ENCODE measurements around the gene MUCL1.

MUCL1 gene

GRCh38 chr12:54853933-54854538, at the start of gene MUCL1:
Gene MUCL1, plus strand, starts transcription at chr12:54854516. Its CDS starts 67 bp downstream, at chr12:54854583.
- Histone ChIP-seq H3K4me3 (ENCODE audit: low read depth in 1 of 2, low read length in 2 of 2) (no peak within 1 kb of the TSS), H3K4me1 (ENCODE audit: control insufficient read depth in 1 of 2, insufficient read depth in 2 of 2, low read length in 2 of 2) (no peaks in the 10 kb centered on the region), H3K9me3 (ENCODE audit: control insufficient read depth in 1 of 2, low read length in 2 of 2) (no peaks in the 10 kb centered on the region), H3K27ac (ENCODE audit: low read length) (no peak within 1 kb of the TSS), H3K27me3 (ENCODE audit: low read depth, low read length) (no peaks in the 10 kb centered on the region), H3K36me3 (ENCODE audit: control insufficient read depth in 1 of 2, insufficient read depth in 2 of 2, low read length in 2 of 2) (no peaks in the 10 kb centered on the region)

- peaks cover 0 to 12% of the 10 kb centered on the region in 2 donors for H3K9me3 ChIP-seq (ENCODE audit: control insufficient read depth in 1 of 2, low read length in 2 of 2)
- H3K4me3 ChIP-seq (ENCODE audit: low read depth in 1 of 2, low read length in 2 of 2) = no peak overlapping the region
- H3K27me3 ChIP-seq (ENCODE audit: low read depth, low read length) = no peaks in the 10 kb centered on the region
- H3K4me1 ChIP-seq (ENCODE audit: control insufficient read depth in 1 of 2, insufficient read depth in 2 of 2, low read length in 2 of 2) = no peaks in the 10 kb centered on the region
- H3K27ac ChIP-seq (ENCODE audit: low read length) = no peak overlapping the region
- H3K36me3 ChIP-seq (ENCODE audit: control insufficient read depth in 1 of 2, insufficient read depth in 2 of 2, low read length in 2 of 2) = no peaks in the 10 kb centered on the region
Measured at GRCh38 chr12:54821676-54822075, 32.6 kb upstream of the MUCL1 start.

DNA sequence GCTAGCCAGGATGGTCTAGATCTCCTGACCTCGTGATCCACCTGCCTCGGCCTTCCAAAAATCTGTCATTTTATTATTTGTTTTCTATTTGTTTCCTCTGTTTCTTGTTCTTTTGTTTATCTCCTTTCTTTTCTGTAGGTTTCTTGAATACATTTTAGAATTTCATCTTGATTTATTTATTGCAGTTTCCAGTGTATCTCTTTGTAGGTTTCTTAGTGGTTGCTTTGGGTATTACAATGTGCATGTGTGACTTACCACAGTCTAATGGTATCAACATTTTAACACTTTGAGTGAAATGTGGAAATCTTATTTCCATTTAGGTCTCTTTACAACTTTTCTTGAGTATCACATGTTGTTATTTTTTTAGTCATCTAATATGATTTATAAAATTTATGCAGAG, 29.9 kb upstream of the MUCL1 start:
- Histone ChIP-seq H3K4me3 (ENCODE audit: low read depth in 1 of 2, low read length in 2 of 2) (no peak overlapping the region), H3K4me1 (ENCODE audit: control insufficient read depth in 1 of 2, insufficient read depth in 2 of 2, low read length in 2 of 2) (no peaks in the 10 kb centered on the region), H3K27me3 (ENCODE audit: low read depth, low read length) (no peaks in the 10 kb centered on the region), H3K9me3 (ENCODE audit: control insufficient read depth in 1 of 2, low read length in 2 of 2) (peaks cover 0 to 9% of the 10 kb centered on the region in 2 donors), H3K36me3 (ENCODE audit: control insufficient read depth in 1 of 2, insufficient read depth in 2 of 2, low read length in 2 of 2) (no peaks in the 10 kb centered on the region), H3K27ac (ENCODE audit: low read length) (no peak overlapping the region)

- Histone ChIP-seq H3K4me3 (ENCODE audit: low read depth in 1 of 2, low read length in 2 of 2) (no peak overlapping the region), H3K27ac (ENCODE audit: low read length) (no peak overlapping the region), H3K27me3 (ENCODE audit: low read depth, low read length) (no peaks in the 10 kb centered on the region), H3K9me3 (ENCODE audit: control insufficient read depth in 1 of 2, low read length in 2 of 2) (no peaks in the 10 kb centered on the region), H3K36me3 (ENCODE audit: control insufficient read depth in 1 of 2, insufficient read depth in 2 of 2, low read length in 2 of 2) (no peaks in the 10 kb centered on the region), H3K4me1 (ENCODE audit: control insufficient read depth in 1 of 2, insufficient read depth in 2 of 2, low read length in 2 of 2) (no peaks in the 10 kb centered on the region)
Measured at GRCh38 chr12:54829511-54829910, 24.8 kb upstream of the MUCL1 start.

- no peak overlapping the region for H3K4me3 ChIP-seq (ENCODE audit: low read depth in 1 of 2, low read length in 2 of 2)
- H3K27ac ChIP-seq (ENCODE audit: low read length) = no peak overlapping the region
Measured at GRCh38 chr12:54830199-54830598, 24.1 kb upstream of the MUCL1 start.

GRCh38 chr12:54831631-54832030, 22.7 kb upstream of the MUCL1 start:
- H3K27me3 ChIP-seq (ENCODE audit: low read depth, low read length) = no peaks in the 10 kb centered on the region
- no peaks in the 10 kb centered on the region for H3K9me3 ChIP-seq (ENCODE audit: control insufficient read depth in 1 of 2, low read length in 2 of 2)
- no peak overlapping the region for H3K4me3 ChIP-seq (ENCODE audit: low read depth in 1 of 2, low read length in 2 of 2)
- H3K27ac ChIP-seq (ENCODE audit: low read length) = no peak overlapping the region
- no peaks in the 10 kb centered on the region for H3K4me1 ChIP-seq (ENCODE audit: control insufficient read depth in 1 of 2, insufficient read depth in 2 of 2, low read length in 2 of 2)
- no peaks in the 10 kb centered on the region for H3K36me3 ChIP-seq (ENCODE audit: control insufficient read depth in 1 of 2, insufficient read depth in 2 of 2, low read length in 2 of 2)

More at GRCh38 chr12:54830199-54830598, 24.1 kb upstream of the MUCL1 start:
- H3K36me3 ChIP-seq (ENCODE audit: control insufficient read depth in 1 of 2, insufficient read depth in 2 of 2, low read length in 2 of 2) = no peaks in the 10 kb centered on the region
- H3K9me3 ChIP-seq (ENCODE audit: control insufficient read depth in 1 of 2, low read length in 2 of 2) = no peaks in the 10 kb centered on the region
- no peaks in the 10 kb centered on the region for H3K27me3 ChIP-seq (ENCODE audit: low read depth, low read length)
- H3K4me1 ChIP-seq (ENCODE audit: control insufficient read depth in 1 of 2, insufficient read depth in 2 of 2, low read length in 2 of 2) = no peaks in the 10 kb centered on the region

DNA sequence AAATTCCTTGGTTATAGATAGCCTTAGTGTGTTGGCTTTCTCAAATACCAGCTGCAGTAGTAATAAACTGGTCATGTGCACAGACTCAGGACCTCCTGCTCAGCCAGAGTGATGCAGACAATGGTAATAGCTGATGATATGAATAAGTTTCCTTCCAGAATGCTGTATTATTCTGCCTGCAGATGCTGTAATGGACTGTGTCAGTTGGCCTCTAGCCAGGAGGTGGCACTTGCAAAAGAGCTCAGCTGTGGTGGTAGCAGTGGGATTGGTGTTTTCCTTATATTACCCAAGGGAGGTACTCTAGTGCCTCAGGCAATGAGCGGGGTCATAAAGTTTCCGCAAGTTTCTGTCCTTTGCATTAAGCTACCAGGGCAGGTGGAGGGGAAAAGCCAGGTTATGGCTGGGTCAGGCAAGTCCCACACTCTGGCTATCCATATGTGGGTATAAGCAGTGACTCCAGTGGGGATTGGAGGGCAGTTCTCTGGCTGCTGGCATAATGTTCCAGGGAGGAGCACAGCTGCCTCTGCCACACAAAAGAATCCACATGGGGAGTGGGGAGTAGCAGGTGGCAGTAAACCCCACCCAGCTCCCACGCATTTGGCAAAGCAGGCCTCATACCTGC, 14.0 kb upstream of the MUCL1 start:
- Histone ChIP-seq H3K4me3 (ENCODE audit: low read depth in 1 of 2, low read length in 2 of 2) (no peak overlapping the region), H3K4me1 (ENCODE audit: control insufficient read depth in 1 of 2, insufficient read depth in 2 of 2, low read length in 2 of 2) (no peaks in the 10 kb centered on the region), H3K36me3 (ENCODE audit: control insufficient read depth in 1 of 2, insufficient read depth in 2 of 2, low read length in 2 of 2) (no peaks in the 10 kb centered on the region), H3K9me3 (ENCODE audit: control insufficient read depth in 1 of 2, low read length in 2 of 2) (peaks cover 0 to 3% of the 10 kb centered on the region in 2 donors), H3K27me3 (ENCODE audit: low read depth, low read length) (no peaks in the 10 kb centered on the region), H3K27ac (ENCODE audit: low read length) (no peak overlapping the region)

- no peaks in the 10 kb centered on the region for H3K27me3 ChIP-seq (ENCODE audit: low read depth, low read length)
- no peak overlapping the region for H3K27ac ChIP-seq (ENCODE audit: low read length)
- no peak overlapping the region for H3K4me3 ChIP-seq (ENCODE audit: low read depth in 1 of 2, low read length in 2 of 2)
- H3K9me3 ChIP-seq (ENCODE audit: control insufficient read depth in 1 of 2, low read length in 2 of 2) = no peaks in the 10 kb centered on the region
- H3K36me3 ChIP-seq (ENCODE audit: control insufficient read depth in 1 of 2, insufficient read depth in 2 of 2, low read length in 2 of 2) = no peaks in the 10 kb centered on the region
- H3K4me1 ChIP-seq (ENCODE audit: control insufficient read depth in 1 of 2, insufficient read depth in 2 of 2, low read length in 2 of 2) = no peaks in the 10 kb centered on the region
Measured at GRCh38 chr12:54857406-54857805, 3.1 kb downstream of the MUCL1 start.

- Histone ChIP-seq H3K27me3 (ENCODE audit: low read depth, low read length) (no peaks in the 10 kb centered on the region), H3K4me3 (ENCODE audit: low read depth in 1 of 2, low read length in 2 of 2) (no peak overlapping the region), H3K9me3 (ENCODE audit: control insufficient read depth in 1 of 2, low read length in 2 of 2) (no peaks in the 10 kb centered on the region), H3K36me3 (ENCODE audit: control insufficient read depth in 1 of 2, insufficient read depth in 2 of 2, low read length in 2 of 2) (no peaks in the 10 kb centered on the region), H3K4me1 (ENCODE audit: control insufficient read depth in 1 of 2, insufficient read depth in 2 of 2, low read length in 2 of 2) (no peaks in the 10 kb centered on the region), H3K27ac (ENCODE audit: low read length) (no peak overlapping the region)
Measured at GRCh38 chr12:54858562-54858961, 4.2 kb downstream of the MUCL1 start.

DNA sequence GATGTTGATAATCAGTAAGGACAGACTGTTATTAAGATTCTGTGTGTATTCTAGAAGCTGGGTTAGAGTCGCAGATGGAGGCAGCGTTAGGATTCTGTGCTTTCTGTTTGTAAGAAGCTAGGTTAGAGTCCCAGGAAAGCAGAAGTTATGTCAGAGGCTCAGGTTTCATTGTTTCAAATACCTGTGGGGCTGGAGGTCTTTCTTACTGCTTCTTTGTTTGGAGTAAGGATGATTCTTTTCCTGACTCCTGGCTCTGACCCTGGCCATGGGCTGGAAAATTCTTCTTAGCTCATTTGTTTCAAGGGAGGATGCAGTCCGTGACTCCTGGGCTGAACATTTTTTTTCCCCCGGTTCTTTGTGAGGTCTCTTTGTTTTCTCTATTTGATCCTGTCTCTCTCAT, 5.2 kb downstream of the MUCL1 start:
- no peaks in the 10 kb centered on the region for H3K27me3 ChIP-seq (ENCODE audit: low read depth, low read length)
- no peaks in the 10 kb centered on the region for H3K4me1 ChIP-seq (ENCODE audit: control insufficient read depth in 1 of 2, insufficient read depth in 2 of 2, low read length in 2 of 2)
- H3K36me3 ChIP-seq (ENCODE audit: control insufficient read depth in 1 of 2, insufficient read depth in 2 of 2, low read length in 2 of 2) = no peaks in the 10 kb centered on the region
- H3K27ac ChIP-seq (ENCODE audit: low read length) = no peak overlapping the region
- H3K4me3 ChIP-seq (ENCODE audit: low read depth in 1 of 2, low read length in 2 of 2) = no peak overlapping the region
- H3K9me3 ChIP-seq (ENCODE audit: control insufficient read depth in 1 of 2, low read length in 2 of 2) = no peaks in the 10 kb centered on the region

DNA sequence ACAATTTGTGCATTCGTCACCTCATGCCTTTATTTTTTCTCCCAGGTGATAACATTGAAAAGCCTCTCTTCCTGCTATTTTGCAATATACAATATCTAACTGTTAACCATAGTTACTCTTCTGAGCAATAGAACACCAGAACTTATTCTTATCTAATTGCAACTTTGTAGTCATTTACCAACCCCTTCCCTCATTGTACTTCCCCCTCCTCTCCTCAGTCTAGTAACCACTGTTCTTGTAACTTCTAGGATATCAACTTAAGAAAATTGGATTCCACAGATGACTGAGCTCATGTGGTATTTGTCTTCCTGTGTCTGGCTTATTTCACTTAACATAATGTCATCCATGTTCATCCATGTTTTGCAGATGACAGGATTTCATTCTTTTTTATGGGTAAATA, 7.6 kb downstream of the MUCL1 start:
- Histone ChIP-seq H3K27me3 (ENCODE audit: low read depth, low read length) (no peaks in the 10 kb centered on the region), H3K9me3 (ENCODE audit: control insufficient read depth in 1 of 2, low read length in 2 of 2) (no peaks in the 10 kb centered on the region), H3K36me3 (ENCODE audit: control insufficient read depth in 1 of 2, insufficient read depth in 2 of 2, low read length in 2 of 2) (no peaks in the 10 kb centered on the region), H3K27ac (ENCODE audit: low read length) (no peak overlapping the region), H3K4me1 (ENCODE audit: control insufficient read depth in 1 of 2, insufficient read depth in 2 of 2, low read length in 2 of 2) (no peaks in the 10 kb centered on the region), H3K4me3 (ENCODE audit: low read depth in 1 of 2, low read length in 2 of 2) (no peak overlapping the region)
